Stimulated activated CD8-positive, alpha-beta memory T cell treated with anti-CD3 and anti-CD28 coated beads, Interleukin-12 subunit alpha, Interleukin-12 subunit beta, amount 100 ng/mL, for 1 hour (primary cell): ENCODE measurements around the gene CLCF1.
A peak's percentile ranks its signal among the peaks of the same experiment; 100 is the strongest.

Experiments
- DNase-seq: peaks from one replicate; pipeline ENCODE4 v3.0.0-alpha.2; 2020; ENCODE audit warnings: low read depth

CLCF1 gene

DNA sequence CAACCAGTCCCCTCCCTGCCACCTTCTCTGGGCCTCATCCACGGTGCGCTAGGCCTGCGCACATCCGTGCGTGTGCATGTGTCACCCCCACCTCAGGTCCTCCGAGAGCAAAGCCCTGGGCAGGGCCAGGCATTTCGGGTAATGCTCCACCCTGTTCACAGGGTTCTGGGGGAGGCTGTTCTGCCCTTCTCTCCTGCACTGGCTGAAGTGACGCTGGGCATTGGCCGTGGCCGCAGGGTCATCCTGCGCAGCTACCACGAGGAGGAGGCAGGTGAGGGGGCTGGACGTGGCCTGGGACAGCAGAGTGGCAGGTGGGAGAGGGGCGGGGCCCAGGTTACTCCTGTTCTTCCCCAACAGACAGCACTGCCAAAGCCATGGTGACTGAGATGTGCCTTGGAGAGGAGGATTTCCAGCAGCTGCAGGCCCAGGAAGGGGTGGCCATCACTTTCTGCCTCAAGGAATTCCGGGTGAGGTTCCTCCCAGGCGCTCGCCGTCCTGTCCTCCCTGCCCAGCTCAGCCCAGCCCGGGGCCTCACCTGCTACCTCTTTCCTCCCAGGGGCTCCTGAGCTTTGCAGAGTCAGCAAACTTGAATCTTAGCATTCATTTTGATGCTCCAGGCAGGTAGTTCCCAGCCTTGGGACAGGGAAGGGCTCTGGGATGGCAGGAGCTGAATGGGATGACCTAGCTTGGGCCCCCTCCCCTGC is 22.3 kb upstream of the CLCF1 start:
- DNase-seq = no peak

- DNase-seq = no peak
Observed at GRCh38 chr11:67393990-67394389, 20.6 kb upstream of the CLCF1 start.

DNA sequence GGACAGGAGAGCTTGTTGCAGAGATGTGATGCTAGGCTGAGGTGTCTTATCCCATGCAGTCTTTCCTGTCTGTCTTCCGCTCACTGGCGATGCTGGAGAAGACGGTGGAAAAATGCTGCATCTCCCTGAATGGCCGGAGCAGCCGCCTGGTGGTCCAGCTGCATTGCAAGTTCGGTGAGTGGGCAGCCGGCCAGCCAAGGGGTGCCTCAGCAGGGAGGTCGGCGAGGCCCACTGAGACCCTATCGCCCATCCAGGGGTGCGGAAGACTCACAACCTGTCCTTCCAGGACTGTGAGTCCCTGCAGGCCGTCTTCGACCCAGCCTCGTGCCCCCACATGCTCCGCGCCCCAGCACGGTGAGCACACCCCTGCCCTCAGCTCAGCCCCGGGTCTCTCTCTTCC is 20.0 kb upstream of the CLCF1 start:
- DNase-seq = no peak

GRCh38 chr11:67392183-67392715 is 18.9 kb upstream of the CLCF1 start:
- DNase-seq = no peak

- peak; percentile 86 for DNase-seq
Observed at GRCh38 chr11:67391304-67392182, 18.1 kb upstream of the CLCF1 start, which contains the start of gene RAD9A. Gene RAD9A, plus strand, starts transcription at chr11:67391986. Its CDS starts 59 bp downstream, at chr11:67392045.

DNA sequence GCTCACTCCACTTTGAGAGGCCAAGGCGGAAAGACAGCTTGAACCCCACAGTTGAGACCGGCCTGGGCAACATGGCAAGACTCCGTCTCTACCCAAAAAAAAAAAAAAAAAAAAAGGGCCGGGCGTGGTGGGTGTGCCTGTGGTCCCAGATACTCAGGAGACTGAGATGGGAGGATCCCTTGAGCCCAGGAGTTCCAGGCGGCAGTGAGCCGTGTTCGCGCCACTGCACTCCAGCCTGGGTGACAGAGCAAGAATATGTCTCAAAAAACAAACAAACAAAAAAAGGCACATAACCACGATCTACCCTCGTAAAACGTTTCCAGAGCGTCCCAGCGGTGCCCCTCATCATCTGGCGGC is 17.5 kb upstream of the CLCF1 start:
- no peak for DNase-seq

DNA sequence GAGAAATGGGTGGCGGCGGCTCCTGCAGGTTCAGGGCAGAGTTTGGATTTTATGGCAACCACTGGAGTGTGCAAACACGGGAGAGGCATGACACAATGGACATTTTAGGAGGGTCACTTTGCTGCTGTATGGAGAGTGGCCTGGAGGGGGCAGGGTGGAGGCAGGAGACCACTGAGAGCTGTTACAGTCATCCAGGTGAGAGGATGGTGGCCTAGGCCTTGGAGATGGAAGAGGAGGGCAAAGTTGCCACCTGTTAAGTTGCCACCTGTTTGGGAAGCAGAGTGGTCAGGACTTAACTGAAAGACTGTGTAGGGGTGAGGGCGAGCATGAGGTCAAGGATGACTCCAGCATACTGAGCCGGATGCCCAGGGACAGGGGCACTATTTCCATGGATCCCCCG is 16.1 kb upstream of the CLCF1 start:
- no peak for DNase-seq

- no peak for DNase-seq
Observed at GRCh38 chr11:67387518-67387917, 14.1 kb upstream of the CLCF1 start.

GRCh38 chr11:67387069-67387468 is 13.7 kb upstream of the CLCF1 start:
- no peak for DNase-seq

DNA sequence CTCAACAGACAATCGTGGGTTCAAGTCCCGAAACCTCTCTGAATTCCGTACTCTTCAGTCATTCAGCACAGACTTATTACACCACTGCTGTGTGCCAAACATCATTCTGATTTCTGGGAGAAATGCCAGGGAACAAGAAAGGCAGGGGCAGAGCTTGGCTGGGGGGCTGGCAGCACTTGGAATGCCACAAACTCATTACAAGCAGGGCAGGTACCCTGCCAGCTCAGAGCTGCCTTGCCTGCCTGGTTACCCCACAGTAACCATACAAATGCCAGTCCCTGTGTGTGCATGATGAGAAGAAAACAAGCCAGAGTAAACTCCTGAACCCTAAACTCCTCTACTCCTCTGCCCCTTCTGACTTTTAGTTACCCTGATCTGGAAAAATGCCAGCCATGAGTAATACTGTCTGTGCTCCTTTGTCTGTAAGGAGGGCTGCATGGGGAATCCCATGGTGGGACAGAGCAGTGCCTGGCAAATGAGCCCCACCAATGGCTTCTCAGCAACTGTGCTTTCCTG is 11.5 kb upstream of the CLCF1 start:
- no peak for DNase-seq

DNA sequence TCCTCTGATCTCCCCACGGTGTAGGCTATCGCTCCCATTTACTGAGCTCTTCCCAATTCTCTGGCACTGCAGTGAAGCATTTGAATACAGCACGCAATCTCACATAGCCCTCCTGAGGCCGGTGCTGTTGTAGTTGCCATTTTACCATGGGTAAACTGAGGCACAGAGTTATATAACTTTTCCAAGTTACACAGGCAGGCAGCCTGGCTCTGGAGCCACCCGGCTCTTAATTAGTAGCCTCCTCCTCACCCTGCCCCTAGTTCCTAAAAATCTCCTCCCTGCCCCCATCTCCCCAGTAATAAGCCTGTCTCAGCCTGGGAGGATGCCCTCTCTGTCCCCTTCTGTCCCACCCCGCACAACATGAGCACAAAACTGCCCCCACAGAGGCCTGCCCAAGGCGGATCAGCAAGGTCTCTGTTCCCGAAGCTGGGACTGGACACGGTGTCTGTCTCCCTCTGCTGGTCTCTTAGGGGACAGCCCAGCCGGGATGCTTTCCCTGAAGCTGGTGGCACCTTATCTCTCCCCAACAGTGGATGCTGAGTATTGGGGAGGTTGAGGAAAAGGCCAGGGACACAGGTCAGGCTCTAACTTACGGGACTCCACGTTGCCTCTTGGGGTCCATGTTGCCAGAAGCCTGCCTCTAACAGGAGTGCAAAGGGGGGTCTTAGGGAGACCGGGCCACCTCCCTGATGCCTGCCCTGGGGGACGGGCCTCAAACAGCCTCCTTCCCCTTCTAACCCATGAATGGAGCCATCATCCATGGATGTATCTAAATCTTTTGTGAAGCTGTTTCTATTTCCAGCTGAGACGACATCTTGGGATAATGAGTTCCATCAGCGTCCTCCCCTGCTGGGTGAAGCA is 9.1 kb upstream of the CLCF1 start:
- DNase-seq = peak; percentile 76

GRCh38 chr11:67381244-67381972 is 8.0 kb upstream of the CLCF1 start:
- no peak for DNase-seq

DNA sequence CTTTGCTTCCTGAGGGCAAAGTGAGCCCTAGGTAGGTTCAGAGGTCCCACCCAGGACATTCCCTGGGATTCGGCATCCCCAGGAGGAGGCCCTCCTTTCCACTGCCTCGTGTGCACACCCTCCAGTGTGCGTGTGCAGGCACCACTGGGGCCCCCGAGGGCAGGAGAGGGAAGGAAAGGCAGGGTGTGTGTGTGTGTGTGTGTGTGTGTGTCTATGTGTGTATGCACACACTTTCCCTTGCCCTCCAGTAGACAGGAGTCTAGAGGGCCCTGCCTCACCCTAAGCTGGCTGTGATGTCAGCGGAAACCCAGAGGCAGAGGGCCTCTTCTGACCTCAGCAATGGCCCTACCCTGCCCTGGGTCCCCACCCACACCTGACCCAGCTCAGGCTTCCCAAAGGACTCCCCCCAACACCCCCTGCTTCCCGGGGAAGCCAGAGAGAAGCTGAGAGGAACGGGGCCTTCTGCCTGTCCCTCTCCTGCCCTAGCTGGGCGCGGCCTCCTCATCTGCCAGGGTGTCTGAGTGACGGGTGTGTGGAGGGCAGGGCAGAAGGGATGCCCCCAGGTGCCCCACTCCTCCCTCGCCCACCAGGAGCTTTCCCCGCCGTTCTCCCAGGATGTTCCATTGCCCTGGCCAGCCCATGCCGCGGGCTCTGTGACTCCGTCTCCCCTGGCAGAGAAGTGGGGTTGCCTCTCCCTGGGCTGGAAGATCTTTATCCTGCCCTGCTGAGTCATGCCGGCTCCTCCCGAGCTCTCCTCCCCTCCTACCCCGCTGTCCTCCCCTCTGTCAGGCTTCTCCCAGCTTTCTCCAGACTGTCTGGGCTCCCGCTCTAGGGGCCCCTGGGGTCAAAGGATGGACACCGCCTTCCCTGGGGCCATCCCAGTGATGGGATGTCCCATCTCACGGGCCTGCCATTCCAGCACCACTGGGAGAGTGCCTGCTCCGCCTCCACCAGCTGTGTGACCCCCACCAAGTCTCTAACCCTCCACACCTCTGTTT is 6.0 kb upstream of the CLCF1 start:
- DNase-seq = no peak

- no peak for DNase-seq
Observed at GRCh38 chr11:67378544-67378943, 5.1 kb upstream of the CLCF1 start.

GRCh38 chr11:67376873-67377808 is 3.7 kb upstream of the CLCF1 start:
- no peak for DNase-seq

- no peak for DNase-seq
Observed at GRCh38 chr11:67376063-67376820, 2.8 kb upstream of the CLCF1 start.

GRCh38 chr11:67375320-67376055 is 2.1 kb upstream of the CLCF1 start:
- no peak for DNase-seq
